Epithelial cell of proximal tubule (primary cell): ENCODE results near the gene RARS2. TPM values are rescaled to one million over a fixed set of nuclear protein-coding genes. Genes with fewer than 3 reads are reported as not detected.

Experiments used
- DNase-seq: peaks from one replicate; pipeline ENCODE4 v3.0.0-alpha.2; 2011; ENCODE audit warnings: low read depth
- H3K4me3 ChIP-seq: 2 replicates; pipeline ENCODE4 v1.5.1; 2011; ENCODE audit warnings: low read depth, mild to moderate bottlenecking, low read length
- CTCF ChIP-seq: conservative IDR thresholded peaks from 2 replicates; pipeline ENCODE4 v1.5.1; 2012; ENCODE audit warnings: low read depth, mild to moderate bottlenecking, low read length
- total RNA-seq: library from RNA; depleted of rRNA; stranded (reverse); fragments of >200 nt; gene quantifications from 2 replicates; pipeline ENCODE4 v1.2.3, GENCODE V29; 2015

RARS2 gene
- total RNA-seq, 1 donor from 2014 or later, result 15.8 TPM

GRCh38 chr6:87540539-87540938 lies 49.2 kb downstream of the RARS2 start:
- no peak overlapping the region for H3K4me3 ChIP-seq
- no peak for DNase-seq
- TF ChIP-seq CTCF, result no peak

- no peak for TF ChIP-seq CTCF
- H3K4me3 ChIP-seq, result no peak overlapping the region
- no peak for DNase-seq
Measured at GRCh38 chr6:87539554-87539953, 50.2 kb downstream of the RARS2 start.

GRCh38 chr6:87538510-87539260 lies 51.1 kb downstream of the RARS2 start:
- H3K4me3 ChIP-seq, result no peak overlapping the region
- no peak for DNase-seq
- TF ChIP-seq CTCF, result no peak

- H3K4me3 ChIP-seq, result no peak overlapping the region
- DNase-seq, result no peak
- TF ChIP-seq CTCF, result no peak
Measured at GRCh38 chr6:87534377-87535047, 55.3 kb downstream of the RARS2 start.

- TF ChIP-seq CTCF, result no peak
- DNase-seq, result no peak
- no peak overlapping the region for H3K4me3 ChIP-seq
Measured at GRCh38 chr6:87529221-87529620, 60.6 kb downstream of the RARS2 start.

- no peak overlapping the region for H3K4me3 ChIP-seq
- no peak for TF ChIP-seq CTCF
- DNase-seq, result no peak
Measured at GRCh38 chr6:87522686-87523085, 67.1 kb downstream of the RARS2 start.

GRCh38 chr6:87518453-87518852 lies 71.3 kb downstream of the RARS2 start:
- H3K4me3 ChIP-seq, result no peak overlapping the region
- TF ChIP-seq CTCF, result no peak
- DNase-seq, result no peak
